GM19035 (cell line): Measurements from ENCODE around the gene FANK1.
A peak's percentile ranks its signal among the peaks of the same experiment; 100 is the strongest.
"Not testable (repeated sequence)": the region's sequence is repeated elsewhere in the genome, so short reads cannot be mapped to it uniquely, and the experiment has no call there.

Experiments used
- ATAC-seq: cut with Tn5 transposase; IDR thresholded peaks from one replicate; pipeline ENCODE4 v1.9.1; 2021; ENCODE audit not compliant: unreplicated experiment

Gene FANK1

DNA sequence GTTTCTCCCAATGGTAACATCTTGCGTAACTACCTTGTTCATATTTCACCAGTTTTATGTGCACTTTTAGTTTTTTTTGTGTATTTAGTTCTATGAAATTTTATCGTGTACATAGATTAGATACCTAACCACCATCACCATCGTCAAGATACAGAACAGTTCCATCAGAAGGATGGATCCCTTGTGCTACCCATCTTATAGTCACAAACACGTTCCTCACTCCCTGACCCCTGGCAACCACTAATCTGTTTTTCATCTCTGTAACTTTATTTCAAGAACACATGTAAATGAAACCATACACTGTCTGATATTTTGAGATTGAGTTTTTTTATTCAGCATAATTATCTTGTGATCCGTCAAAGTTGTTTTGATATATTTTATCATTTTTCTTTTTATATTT lies 29.9 kb downstream of the FANK1 start:
- ATAC-seq = no peak

DNA sequence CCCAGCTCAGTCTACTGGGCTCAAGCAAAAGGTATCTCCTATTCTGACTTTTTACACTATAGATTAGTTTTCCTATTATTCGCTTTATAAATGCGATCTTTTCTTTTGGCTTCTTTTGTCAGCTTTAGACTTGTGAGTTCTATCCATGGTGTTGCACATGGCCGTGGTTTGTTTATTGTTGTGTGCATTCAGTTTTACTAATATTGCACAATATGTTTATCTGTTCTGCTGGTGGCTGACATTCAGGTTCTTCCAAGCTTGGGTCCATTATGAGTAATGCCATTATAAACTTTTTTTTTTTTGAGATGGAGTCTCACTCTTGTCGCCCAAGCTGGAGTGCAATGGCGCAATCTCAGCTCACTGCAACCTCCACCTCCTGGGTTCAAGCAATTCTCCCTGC lies 30.9 kb downstream of the FANK1 start:
- not testable (repeated sequence) for ATAC-seq

- no peak for ATAC-seq
Observed at GRCh38 chr10:125928928-125929585, 32.7 kb downstream of the FANK1 start.

DNA sequence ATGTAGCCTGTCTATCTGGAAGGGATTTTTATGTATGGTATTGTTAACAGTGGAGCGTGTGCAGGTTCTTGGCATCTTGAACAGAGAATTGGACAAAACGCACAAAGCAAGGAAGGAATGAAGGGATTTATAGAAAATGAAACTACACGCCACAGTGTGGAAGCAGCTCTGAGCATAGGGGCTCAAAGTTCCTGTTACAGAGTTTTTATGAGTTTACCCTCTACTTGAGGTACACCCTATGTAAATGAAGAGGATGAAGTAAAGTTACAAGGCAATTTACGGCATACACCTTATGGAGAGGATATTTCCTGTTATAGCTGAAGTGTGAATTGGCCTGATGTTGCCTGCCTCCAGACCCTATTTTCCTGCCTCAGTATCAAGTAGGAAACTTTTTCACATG lies 33.3 kb downstream of the FANK1 start:
- no peak for ATAC-seq

DNA sequence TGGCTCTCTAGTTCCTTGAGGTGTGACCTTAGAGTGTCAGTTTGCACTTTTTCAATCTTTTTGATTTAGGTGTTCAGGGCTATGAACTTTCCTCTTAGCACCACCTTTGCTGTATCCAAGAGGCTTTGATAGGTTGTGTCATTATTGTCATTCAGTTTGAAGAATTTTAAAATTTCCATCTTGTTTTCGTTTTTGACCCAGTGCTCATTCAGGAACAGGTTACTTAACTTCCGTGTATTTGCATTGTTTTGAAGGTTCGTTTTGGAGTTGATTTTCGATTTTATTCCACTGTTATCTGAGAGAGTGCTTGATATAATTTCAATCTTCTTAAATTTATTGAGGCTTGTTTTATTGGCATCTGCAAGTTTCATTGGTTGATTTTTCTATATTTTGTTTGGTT lies 37.3 kb downstream of the FANK1 start:
- no peak for ATAC-seq

DNA sequence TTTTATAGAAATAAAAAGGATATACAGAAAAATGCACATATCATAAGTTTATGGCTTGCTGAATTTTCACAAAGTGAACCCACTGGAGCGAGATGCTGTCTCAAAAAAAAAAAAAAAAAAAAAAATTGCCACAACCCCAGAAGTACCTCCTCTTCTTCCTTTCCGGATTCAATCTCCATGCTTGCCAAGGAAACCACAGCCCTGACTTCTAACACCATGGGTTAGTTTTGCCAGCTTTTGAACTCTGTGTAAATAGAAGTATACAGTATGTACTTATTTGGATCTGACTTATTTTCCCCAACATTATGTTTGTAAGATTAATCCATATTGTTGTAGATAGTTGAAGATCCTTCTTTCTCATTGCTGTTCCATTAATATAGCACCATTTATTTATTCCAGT lies 40.0 kb downstream of the FANK1 start:
- ATAC-seq = no peak

DNA sequence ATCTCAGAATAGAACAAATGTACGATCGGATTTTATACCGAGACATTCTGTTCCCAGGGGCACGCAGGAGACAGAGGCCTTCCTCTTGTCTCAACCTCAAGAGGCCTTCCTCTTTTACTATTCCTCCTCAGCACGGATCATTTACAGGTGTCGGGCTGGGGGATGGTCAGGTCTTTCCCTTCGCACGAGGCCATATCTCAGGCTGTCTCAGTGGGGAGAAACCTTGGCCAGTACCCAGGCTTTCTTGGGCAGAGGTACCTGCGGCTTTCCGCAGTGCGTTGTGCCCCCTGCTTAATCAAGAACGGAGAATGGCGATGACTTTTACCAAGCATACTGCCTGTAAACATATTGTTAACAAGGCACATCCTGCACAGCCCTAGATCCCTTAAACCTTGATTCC lies 44.2 kb downstream of the FANK1 start:
- ATAC-seq = no peak

DNA sequence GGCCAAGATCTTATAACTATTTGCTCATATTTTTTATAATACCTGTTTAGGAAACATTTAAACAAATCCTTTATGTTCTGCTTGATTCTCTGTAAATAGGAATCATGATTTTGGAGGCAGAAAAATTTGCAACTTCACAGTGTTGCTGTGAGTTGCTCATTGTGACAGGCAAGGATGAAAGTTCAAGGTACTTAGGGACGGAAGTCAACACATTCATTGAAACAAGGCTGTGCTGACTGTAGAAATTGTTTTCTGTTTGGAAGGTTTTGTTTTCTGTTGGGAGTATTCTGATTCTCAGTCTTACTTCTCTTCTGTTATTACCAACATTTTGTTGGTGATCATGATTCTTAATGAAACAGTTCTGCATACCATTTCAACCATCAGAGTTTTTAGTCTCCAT lies 54.9 kb downstream of the FANK1 start:
- ATAC-seq = no peak

DNA sequence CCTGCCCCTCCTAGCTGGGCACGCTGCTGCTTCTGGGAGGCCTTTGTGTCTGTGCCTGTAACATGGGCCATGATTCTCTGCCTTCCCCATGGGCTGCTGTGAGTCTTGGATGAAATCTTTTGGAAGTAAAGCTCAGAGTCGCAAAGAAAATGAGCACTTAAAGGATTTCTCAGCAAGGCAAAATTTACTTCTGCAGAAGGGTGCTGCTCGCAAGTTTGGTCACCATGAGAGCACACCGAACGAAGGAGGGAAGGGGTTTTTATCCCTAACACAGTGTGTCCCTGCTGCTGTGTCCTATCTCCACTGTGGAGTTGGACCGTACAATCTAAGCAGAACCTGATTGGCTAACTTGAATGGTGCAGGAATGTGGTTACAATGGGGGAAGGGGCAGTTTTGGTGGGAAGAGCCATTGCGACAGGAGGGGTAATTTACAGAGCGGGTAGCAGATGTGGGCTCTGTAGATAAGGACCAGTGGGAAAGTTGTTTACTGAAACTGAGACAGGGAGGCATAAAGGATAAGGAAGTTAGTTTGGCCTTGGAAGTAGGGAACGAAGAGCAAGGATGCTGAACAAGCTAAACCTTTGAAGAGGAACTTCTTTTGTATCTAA lies 57.5 kb downstream of the FANK1 start:
- ATAC-seq = no peak

GRCh38 chr10:125955766-125956165 lies 59.4 kb downstream of the FANK1 start:
- ATAC-seq = no peak

- ATAC-seq = no peak
Observed at GRCh38 chr10:125961743-125962142, 65.4 kb downstream of the FANK1 start.

DNA sequence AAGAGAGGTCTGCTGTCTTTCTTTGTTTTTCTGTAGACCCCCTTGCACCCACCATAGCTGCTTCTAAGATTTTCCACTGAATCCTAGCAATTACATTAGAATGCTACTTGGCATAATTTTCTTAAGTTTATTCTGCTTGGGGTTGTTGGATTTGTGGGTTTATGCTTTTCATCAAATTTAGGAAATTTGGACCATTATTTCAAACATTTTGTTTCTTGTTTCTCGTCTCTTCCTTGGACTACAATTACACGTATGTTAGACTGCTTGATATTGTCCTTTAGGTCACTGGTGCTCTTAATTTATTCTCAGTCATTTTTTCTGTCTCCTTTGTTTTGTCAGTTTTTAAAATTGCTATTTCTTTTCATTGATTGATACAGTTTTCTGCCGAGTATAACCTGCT lies 65.8 kb downstream of the FANK1 start:
- no peak for ATAC-seq

DNA sequence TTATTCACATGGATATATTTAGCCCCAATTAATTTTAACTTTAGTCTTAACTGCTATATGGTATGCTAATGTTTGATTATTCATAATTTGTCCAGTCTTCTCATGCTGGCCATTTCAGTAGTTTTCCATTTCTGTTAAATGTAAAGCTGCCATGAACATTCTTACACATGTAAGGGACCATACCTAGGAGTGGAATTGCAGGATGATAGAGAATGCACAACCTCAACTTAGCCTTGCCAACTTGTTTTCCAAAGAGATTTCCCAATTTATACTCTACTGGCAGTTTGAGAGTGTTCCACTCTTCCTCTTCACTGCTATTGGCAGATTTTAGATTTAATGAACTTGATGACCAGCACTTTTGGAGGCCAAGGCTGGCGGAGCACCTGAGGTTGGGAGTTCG lies 68.2 kb downstream of the FANK1 start:
- no peak for ATAC-seq

GRCh38 chr10:125967533-125967932 lies 71.2 kb downstream of the FANK1 start:
- no peak for ATAC-seq

GRCh38 chr10:125970077-125970630 lies 73.8 kb downstream of the FANK1 start:
- not testable (repeated sequence) for ATAC-seq

- ATAC-seq = no peak
Observed at GRCh38 chr10:125976960-125977605, 80.7 kb downstream of the FANK1 start.

DNA sequence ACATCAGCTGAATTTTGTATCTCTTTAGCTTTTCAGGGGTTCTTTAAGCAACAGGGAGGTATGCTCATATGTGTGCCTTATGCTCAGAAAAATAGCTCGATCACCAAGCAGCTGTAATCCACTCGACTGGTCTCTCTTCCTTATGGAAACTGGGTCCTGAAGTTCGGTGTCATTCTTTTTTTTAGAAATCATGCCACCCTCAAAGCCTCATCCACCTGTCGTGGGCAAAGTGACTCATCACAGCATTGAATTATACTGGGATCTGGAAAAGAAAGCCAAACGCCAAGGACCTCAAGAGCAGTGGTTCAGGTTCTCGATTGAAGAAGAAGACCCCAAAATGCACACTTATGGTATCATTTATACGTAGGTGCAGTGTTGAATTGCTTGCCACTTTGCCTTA lies 83.6 kb downstream of the FANK1 start:
- no peak for ATAC-seq

GRCh38 chr10:125980521-125981035 lies 84.2 kb downstream of the FANK1 start:
- ATAC-seq = no peak

GRCh38 chr10:125982260-125982948 lies 86.0 kb downstream of the FANK1 start:
- peak; percentile 59 for ATAC-seq

DNA sequence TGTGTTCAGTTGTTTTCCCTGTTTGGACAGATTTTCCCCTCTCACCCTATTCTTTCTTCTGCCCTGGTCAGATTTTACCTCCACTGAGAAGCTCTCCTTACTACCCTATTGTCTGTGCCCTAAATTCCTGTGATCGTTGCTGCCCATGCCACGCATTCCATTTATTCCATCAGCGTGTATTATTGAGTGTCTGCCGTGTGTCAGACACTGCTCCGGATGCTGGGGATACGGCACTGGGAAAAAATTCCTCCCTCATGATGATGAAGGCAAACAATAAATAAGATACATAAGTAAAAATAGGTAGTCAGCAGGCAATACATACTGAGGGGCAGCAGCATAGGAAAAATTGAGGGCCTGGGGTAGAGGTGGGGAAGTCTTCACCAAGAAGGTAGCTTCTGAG lies 86.8 kb downstream of the FANK1 start:
- no peak for ATAC-seq

DNA sequence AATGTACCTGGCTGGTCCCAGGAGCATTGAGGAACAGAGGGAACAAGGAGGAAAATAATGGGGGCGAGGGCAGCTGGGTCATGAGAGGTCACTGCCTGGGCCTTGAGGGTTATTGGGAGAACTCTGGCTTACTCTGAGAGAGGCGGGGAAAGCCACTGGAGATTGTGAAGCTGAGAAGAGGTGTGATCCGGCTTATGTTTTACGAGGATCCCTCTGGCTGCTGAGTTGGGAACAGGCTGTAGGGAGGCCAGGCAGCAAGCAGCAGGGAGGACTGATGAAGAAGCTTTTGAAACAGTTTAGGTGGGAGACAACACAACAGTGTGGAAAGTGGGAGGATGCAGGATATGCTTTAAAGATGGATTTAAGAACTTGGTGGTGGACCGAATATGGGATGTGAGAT lies 87.3 kb downstream of the FANK1 start:
- no peak for ATAC-seq
